ENCODE data around the gene ANTXRL. TPM values are rescaled to one million over a fixed set of nuclear protein-coding genes. Genes with fewer than 3 reads are reported as not detected.
"Not testable (repeated sequence)": the region's sequence is repeated elsewhere in the genome, so short reads cannot be mapped to it uniquely, and the experiment has no call there.

Gene ANTXRL
- polyA plus RNA-seq, 1 donor from 2014 or later = not detected

GRCh38 chr10:46330894-46331293 lies 44.1 kb downstream of the ANTXRL start:
- Histone ChIP-seq H3K4me2 (ENCODE audit: low read length) (no peak overlapping the region), H3K9me2 (ENCODE audit: insufficient read depth, low read length) (no peaks in the 10 kb centered on the region), H3K4me3 (ENCODE audit: low read length) (no peak overlapping the region), H3K9ac (ENCODE audit: low read length) (no peak overlapping the region), H3K9me3 (ENCODE audit: low read length) (no peaks in the 10 kb centered on the region), H3K36me3 (ENCODE audit: insufficient read depth, low read length) (no peaks in the 10 kb centered on the region), H3K79me2 (replicated peaks; ENCODE audit: insufficient read depth, low read length) (no peaks in the 10 kb centered on the region), H3K27ac (ENCODE audit: low read length) (no peak overlapping the region), H4K20me1 (ENCODE audit: insufficient read depth) (no peaks in the 10 kb centered on the region), H3F3A (ENCODE audit: insufficient read depth, low read length, poor library complexity, severe bottlenecking) (no peaks in the 10 kb centered on the region), H3K27me3 (ENCODE audit: insufficient read depth, low read depth, low read length) (no peaks in the 10 kb centered on the region), H2AFZ (ENCODE audit: low read depth, low read length) (no peak overlapping the region)
- TF ChIP-seq EZH2 (IDR thresholded peaks at IDR 0.05; ENCODE audit: borderline replicate concordance, insufficient read depth, low read length, poor library complexity, severe bottlenecking) (no peak), MXI1 (conservative IDR thresholded peaks at IDR 0.05; ENCODE audit: poor library complexity, severe bottlenecking) (no peak), REST (IDR thresholded peaks at IDR 0.05; ENCODE audit: borderline replicate concordance) (no peak), CTCF (IDR thresholded peaks at IDR 0.05; ENCODE audit: poor library complexity, severe bottlenecking) (no peak), SMC3 (conservative IDR thresholded peaks at IDR 0.05; ENCODE audit: poor library complexity) (no peak), RAD21 (conservative IDR thresholded peaks at IDR 0.05) (no peak), EP300 (conservative IDR thresholded peaks at IDR 0.05; ENCODE audit: poor library complexity, severe bottlenecking) (no peak), TAF1 (IDR thresholded peaks at IDR 0.05; ENCODE audit: low read depth) (no peak), POLR2AphosphoS5 (IDR thresholded peaks at IDR 0.05) (no peak)

GRCh38 chr10:46365484-46365883 lies 78.7 kb downstream of the ANTXRL start:
- H4K20me1 ChIP-seq (ENCODE audit: insufficient read depth); H3K4me2 ChIP-seq (ENCODE audit: low read length); H3K9ac ChIP-seq (ENCODE audit: low read length); H3K27ac ChIP-seq (ENCODE audit: low read length); H3K36me3 ChIP-seq (ENCODE audit: insufficient read depth, low read length); H3K9me2 ChIP-seq (ENCODE audit: insufficient read depth, low read length); H3K9me3 ChIP-seq (ENCODE audit: low read length); H3K27me3 ChIP-seq (ENCODE audit: insufficient read depth, low read depth, low read length); H2AFZ ChIP-seq (ENCODE audit: low read depth, low read length); H3K4me3 ChIP-seq (ENCODE audit: low read length); H3F3A ChIP-seq (ENCODE audit: insufficient read depth, low read length, poor library complexity, severe bottlenecking); H3K79me2 ChIP-seq (replicated peaks; ENCODE audit: insufficient read depth, low read length): not testable (repeated sequence)

GRCh38 chr10:46367209-46367608 lies 80.4 kb downstream of the ANTXRL start:
- H3K9ac ChIP-seq (ENCODE audit: low read length) = not testable (repeated sequence)

GRCh38 chr10:46367666-46368240 lies 81.0 kb downstream of the ANTXRL start:
- H2AFZ ChIP-seq (ENCODE audit: low read depth, low read length); H3K9me3 ChIP-seq (ENCODE audit: low read length); H3K4me3 ChIP-seq (ENCODE audit: low read length); H3K4me2 ChIP-seq (ENCODE audit: low read length); H3K27ac ChIP-seq (ENCODE audit: low read length); H3K9ac ChIP-seq (ENCODE audit: low read length); H3K27me3 ChIP-seq (ENCODE audit: insufficient read depth, low read depth, low read length); H3F3A ChIP-seq (ENCODE audit: insufficient read depth, low read length, poor library complexity, severe bottlenecking); H3K79me2 ChIP-seq (replicated peaks; ENCODE audit: insufficient read depth, low read length); H3K9me2 ChIP-seq (ENCODE audit: insufficient read depth, low read length); H3K36me3 ChIP-seq (ENCODE audit: insufficient read depth, low read length); H4K20me1 ChIP-seq (ENCODE audit: insufficient read depth): not testable (repeated sequence)

More at GRCh38 chr10:46367209-46367608, 80.4 kb downstream of the ANTXRL start:
- H3K27me3 ChIP-seq (ENCODE audit: insufficient read depth, low read depth, low read length); H3K9me3 ChIP-seq (ENCODE audit: low read length); H3K27ac ChIP-seq (ENCODE audit: low read length); H3K4me3 ChIP-seq (ENCODE audit: low read length); H4K20me1 ChIP-seq (ENCODE audit: insufficient read depth); H3K9me2 ChIP-seq (ENCODE audit: insufficient read depth, low read length); H3F3A ChIP-seq (ENCODE audit: insufficient read depth, low read length, poor library complexity, severe bottlenecking); H3K79me2 ChIP-seq (replicated peaks; ENCODE audit: insufficient read depth, low read length); H3K4me2 ChIP-seq (ENCODE audit: low read length); H2AFZ ChIP-seq (ENCODE audit: low read depth, low read length); H3K36me3 ChIP-seq (ENCODE audit: insufficient read depth, low read length): not testable (repeated sequence)

- not testable (repeated sequence) for H3K9ac ChIP-seq (ENCODE audit: low read length); H3K36me3 ChIP-seq (ENCODE audit: insufficient read depth, low read length); H3K9me3 ChIP-seq (ENCODE audit: low read length); H3K79me2 ChIP-seq (replicated peaks; ENCODE audit: insufficient read depth, low read length); H3K9me2 ChIP-seq (ENCODE audit: insufficient read depth, low read length); H3K4me2 ChIP-seq (ENCODE audit: low read length); H3F3A ChIP-seq (ENCODE audit: insufficient read depth, low read length, poor library complexity, severe bottlenecking); H4K20me1 ChIP-seq (ENCODE audit: insufficient read depth); H3K4me3 ChIP-seq (ENCODE audit: low read length); H3K27ac ChIP-seq (ENCODE audit: low read length); H3K27me3 ChIP-seq (ENCODE audit: insufficient read depth, low read depth, low read length); H2AFZ ChIP-seq (ENCODE audit: low read depth, low read length)
Measured at GRCh38 chr10:46368956-46369355, 82.2 kb downstream of the ANTXRL start.

All from neural cell (in vitro differentiated cells).